PC-9 (cell line): ENCODE measurements around the gene NCF1.
"Not testable (repeated sequence)": the region's sequence is repeated elsewhere in the genome, so short reads cannot be mapped to it uniquely, and the experiment has no call there.

Experiments
- CTCF ChIP-seq: fragments of 200-600 bp; sonication (generic); conservative IDR thresholded peaks from 2 replicates; pipeline ENCODE4 v1.6.1; 2017; ENCODE audit warnings: mixed run types, antibody characterized with exemption, mild to moderate bottlenecking, moderate library complexity
- EZH2 ChIP-seq: fragments of 200-600 bp; sonication (generic); IDR thresholded peaks from 2 replicates; pipeline ENCODE4 v1.8.0; 2017; ENCODE audit warnings: antibody characterized with exemption, low read depth

GRCh38 chr7:74753921-74754482 is 19.8 kb upstream of the NCF1 start:
- TF ChIP-seq CTCF, EZH2: not testable (repeated sequence)
